CD14-positive monocyte (primary cell): ENCODE data around the gene FASTK. TPM values are rescaled to one million over a fixed set of nuclear protein-coding genes. Genes with fewer than 3 reads are reported as not detected.

Experiments
- DNase-seq, 3 donors: peaks; one replicate each; pipeline ENCODE4 v3.0.0-alpha.2; 2011 to 2022
- H2AFZ ChIP-seq: 2 replicates; pipeline ENCODE4 v1.6.0; 2012; ENCODE audit warnings: mild to moderate bottlenecking, low read depth, low read length, inconsistent platforms; ENCODE audit not compliant: insufficient read depth, poor library complexity, severe bottlenecking
- H3K27ac ChIP-seq, 2 donors: 1 replicate in 1 of 2; 2 replicates in 1 of 2; pipeline ENCODE4 v1.5.1; 2012 to 2013; ENCODE audit warnings: low read length in 2 of 2, control low read depth in 1 of 2, inconsistent platforms in 1 of 2, low read depth in 1 of 2, mild to moderate bottlenecking in 1 of 2
- H3K27me3 ChIP-seq, 2 donors: one replicate each; pipeline versions ENCODE4 v1.6.0 to v1.6.1; 2011 to 2013; ENCODE audit warnings: low read length in 2 of 2; ENCODE audit not compliant: control insufficient read depth in 2 of 2, insufficient read depth in 2 of 2
- H3K36me3 ChIP-seq, 2 donors: replicated peaks in 1 of 2; 1 replicate in 1 of 2; 2 replicates in 1 of 2; pipeline versions ENCODE4 v1.5.1 to v1.6.1; 2012 to 2013; ENCODE audit warnings: low read length in 2 of 2, control low read depth in 1 of 2, inconsistent platforms in 1 of 2, mild to moderate bottlenecking in 1 of 2; ENCODE audit not compliant: insufficient read depth in 2 of 2, control insufficient read depth in 1 of 2
- H3K4me1 ChIP-seq, 2 donors: 1 replicate in 1 of 2; 2 replicates in 1 of 2; pipeline versions ENCODE4 v1.5.1 to v1.6.1; 2012 to 2013; ENCODE audit warnings: low read length in 2 of 2, control low read depth in 1 of 2, inconsistent platforms in 1 of 2, mild to moderate bottlenecking in 1 of 2, moderate library complexity in 1 of 2; ENCODE audit not compliant: insufficient read depth in 2 of 2, control insufficient read depth in 1 of 2
- H3K4me2 ChIP-seq: replicated peaks from 2 replicates; pipeline ENCODE3; 2012; ENCODE audit warnings: low read length, moderate library complexity, mild to moderate bottlenecking; ENCODE audit not compliant: poor library complexity, severe bottlenecking; ENCODE audit errors: extremely low read depth
- H3K4me3 ChIP-seq, 3 experiments: fragments of 200-600 bp in 1 of 3; sonication (generic) in 1 of 3; replicated peaks in 1 of 3; 1 replicate in 2 of 3; 2 replicates in 1 of 3; pipeline ENCODE4 v1.5.1; 2011 to 2013; ENCODE audit warnings: low read length in 3 of 3, mild to moderate bottlenecking in 3 of 3, control low read depth in 2 of 3, low read depth in 2 of 3, inconsistent platforms in 1 of 3, moderate library complexity in 1 of 3
- H3K79me2 ChIP-seq: 2 replicates; pipeline ENCODE4 v1.6.0; 2012; ENCODE audit warnings: mild to moderate bottlenecking, control low read depth, inconsistent platforms, low read length, moderate library complexity; ENCODE audit not compliant: insufficient read depth
- H3K9ac ChIP-seq: 2 replicates; pipeline ENCODE4 v1.6.0; 2017; ENCODE audit warnings: low read length, mild to moderate bottlenecking; ENCODE audit not compliant: insufficient read depth, poor library complexity, severe bottlenecking
- H3K9me3 ChIP-seq, 2 donors: replicated peaks in 1 of 2; 1 replicate in 1 of 2; 2 replicates in 1 of 2; pipeline versions ENCODE4 v1.5.1 to v1.6.1; 2012 to 2013; ENCODE audit warnings: low read length in 2 of 2, control low read depth in 1 of 2; ENCODE audit not compliant: control insufficient read depth in 1 of 2, insufficient read depth in 1 of 2
- H4K20me1 ChIP-seq: 2 replicates; pipeline ENCODE4 v1.6.0; 2012; ENCODE audit warnings: mild to moderate bottlenecking, low read length, control low read depth, moderate library complexity; ENCODE audit not compliant: insufficient read depth
- H3K27ac Mint-ChIP-seq, 7 donors: one replicate each; pipeline ENCODE4 v1.8.0; 2020; ENCODE audit warnings: mild to moderate bottlenecking in 7 of 7, mixed read lengths in 7 of 7, moderate library complexity in 6 of 7, inconsistent platforms in 2 of 7
- H3K27me3 Mint-ChIP-seq, 3 donors: one replicate each; pipeline ENCODE4 v1.8.0; 2021 to 2022; ENCODE audit warnings: low read depth in 3 of 3, mild to moderate bottlenecking in 3 of 3, mixed read lengths in 3 of 3, moderate library complexity in 3 of 3, inconsistent platforms in 1 of 3
- H3K36me3 Mint-ChIP-seq, 2 donors: one replicate each; pipeline ENCODE4 v1.8.0; 2020; ENCODE audit warnings: mixed read lengths in 2 of 2, inconsistent platforms in 1 of 2, mild to moderate bottlenecking in 1 of 2
- H3K4me1 Mint-ChIP-seq: one replicate; pipeline ENCODE4 v1.8.0; 2020; ENCODE audit warnings: mild to moderate bottlenecking, mixed read lengths
- H3K4me3 Mint-ChIP-seq, 2 donors: one replicate each; pipeline ENCODE4 v1.8.0; 2020; ENCODE audit warnings: mild to moderate bottlenecking in 2 of 2, mixed read lengths in 2 of 2, moderate library complexity in 1 of 2
- H3K9me3 Mint-ChIP-seq, 7 donors: one replicate each; pipeline ENCODE4 v1.8.0; 2020 to 2022; ENCODE audit warnings: mixed read lengths in 7 of 7, mild to moderate bottlenecking in 6 of 7, moderate library complexity in 6 of 7, inconsistent platforms in 2 of 7
- CTCF ChIP-seq: fragments of 200-600 bp; IDR thresholded peaks from one replicate; pipeline ENCODE4 v1.8.0; 2022; ENCODE audit warnings: antibody characterized with exemption, mild to moderate bottlenecking
- WGBS: methylation state at CpG from one replicate; pipeline ENCODE4 v1.1.5; 2013; ENCODE audit warnings: missing lambda C conversion rate; ENCODE audit not compliant: insufficient coverage; 5-methylcytosine and 5-hydroxymethylcytosine counted together
- intact Hi-C, 2 donors: fragments of 100-400 bp; cut with micrococcal nuclease; formaldehyde crosslinking; loops; one replicate each; pipeline versions ENCODE4 v1.15.0 to v1.15.1; 2023
- polyA plus RNA-seq, 3 donors: library from polyadenylated mRNA; depleted of rRNA in 1 of 3; unstranded in 2 of 3; stranded (reverse) in 1 of 3; fragments of 300-500 nt in 2 of 3; fragments of >200 nt in 1 of 3; fragmentation: Illumina TruSeq in 2 of 3; gene quantifications; 1 replicate in 2 of 3; 2 replicates in 1 of 3; pipeline ENCODE4 v1.2.3, GENCODE V29; 2012 to 2021

Gene FASTK
- polyA plus RNA-seq, 3 donors = 34.7 to 110 (median 38.6) TPM

DNA sequence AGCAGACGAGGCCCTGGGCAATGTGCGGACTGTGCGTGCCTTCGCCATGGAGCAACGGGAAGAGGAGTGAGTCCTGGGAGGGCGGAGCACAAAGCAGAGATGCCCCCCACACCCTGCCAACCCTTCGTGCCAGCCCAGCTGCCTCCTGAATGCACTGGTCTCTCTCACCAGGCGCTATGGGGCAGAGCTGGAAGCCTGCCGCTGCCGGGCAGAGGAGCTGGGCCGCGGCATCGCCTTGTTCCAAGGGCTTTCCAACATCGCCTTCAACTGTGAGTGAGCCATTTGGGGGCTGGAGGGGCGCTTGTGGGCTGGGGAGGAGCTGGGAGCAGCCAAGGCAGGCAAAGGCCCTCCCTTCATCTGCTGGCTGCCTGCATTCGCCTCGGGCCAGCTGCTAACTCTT is 44.7 kb downstream of the FASTK start:
- Histone ChIP-seq H3K9ac (no peak overlapping the region), H3K9me3 (no peaks in the 10 kb centered on the region), H4K20me1 (no peaks in the 10 kb centered on the region), H3K79me2 (no peaks in the 10 kb centered on the region), H2AFZ (no peak overlapping the region), H3K27me3 (no peaks in the 10 kb centered on the region), H3K4me1 (peaks cover 10 to 15% of the 10 kb centered on the region in 2 donors), H3K4me3 (no peak overlapping the region), H3K4me2 (no peak overlapping the region), H3K27ac (no peak overlapping the region), H3K36me3 (peaks cover 31 to 34% of the 10 kb centered on the region in 2 donors)
- DNase-seq = no peak
- peaks cover 0 to 3% (median 0%) of the 10 kb centered on the region in 3 donors for H3K27me3 Mint-ChIP-seq
- H3K27ac Mint-ChIP-seq = no peak overlapping the region
- peaks cover 20% of the 10 kb centered on the region for H3K4me1 Mint-ChIP-seq
- H3K9me3 Mint-ChIP-seq = no peaks in the 10 kb centered on the region
- H3K36me3 Mint-ChIP-seq = peaks cover 34 to 39% of the 10 kb centered on the region in 2 donors
- intact Hi-C loops = loop anchor here in 1 of 2 donors (10.0 kb wide), 1 partner anchor 59 kb away; no protein-coding TSS in a partner anchor
- no peak for TF ChIP-seq CTCF
- no peak overlapping the region for H3K4me3 Mint-ChIP-seq
- 97% methylated on average over 17 of the region's 17 CpGs for WGBS

DNA sequence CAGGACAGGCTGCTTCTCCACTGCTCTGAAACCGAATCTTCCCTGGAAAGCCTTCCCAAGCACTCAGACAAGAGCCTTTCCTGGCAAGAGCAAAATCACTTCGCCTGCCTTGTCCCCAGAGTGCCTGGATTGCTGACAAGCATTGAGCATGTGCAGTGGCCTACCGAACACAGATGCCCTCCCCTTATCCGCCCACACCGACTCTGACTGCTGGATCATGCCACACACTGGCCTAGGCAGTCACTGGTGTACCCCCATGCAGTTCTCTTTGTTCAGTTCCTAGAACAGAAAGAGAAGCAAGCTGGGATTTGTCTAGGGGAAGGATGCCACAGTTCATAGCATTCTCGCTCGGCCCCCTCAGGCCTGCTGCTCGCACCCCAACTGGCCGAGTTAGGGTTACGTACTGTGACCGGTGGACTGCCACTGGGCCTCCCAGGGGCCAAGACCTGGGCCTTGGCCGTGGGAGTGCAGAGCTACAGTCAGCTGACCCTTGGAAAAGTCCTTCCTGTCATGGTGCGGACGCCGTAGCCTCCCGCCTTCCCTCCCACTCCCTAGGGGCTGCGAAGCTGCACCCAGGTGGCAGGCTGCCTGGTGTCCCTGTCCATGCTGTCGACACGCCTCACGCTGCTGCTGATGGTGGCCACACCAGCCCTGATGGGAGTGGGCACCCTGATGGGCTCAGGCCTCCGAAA is 45.4 kb downstream of the FASTK start:
- intact Hi-C loops = loop anchor here in 1 of 2 donors (10.0 kb wide), 1 partner anchor 60 kb away; no protein-coding TSS in a partner anchor
- H3K36me3 ChIP-seq = peaks cover 31 to 34% of the 10 kb centered on the region in 2 donors
- H3K36me3 Mint-ChIP-seq = peaks cover 34 to 39% of the 10 kb centered on the region in 2 donors
- peaks cover 10 to 15% of the 10 kb centered on the region in 2 donors for H3K4me1 ChIP-seq
- no peak overlapping the region for H3K9ac ChIP-seq
- H3K4me1 Mint-ChIP-seq = peaks cover 20% of the 10 kb centered on the region
- no peak overlapping the region for H3K4me3 ChIP-seq
- H3K9me3 Mint-ChIP-seq = no peaks in the 10 kb centered on the region
- no peak overlapping the region for H3K27ac ChIP-seq
- no peaks in the 10 kb centered on the region for H3K27me3 ChIP-seq
- H3K4me2 ChIP-seq = no peak overlapping the region
- no peaks in the 10 kb centered on the region for H3K9me3 ChIP-seq
- H3K79me2 ChIP-seq = no peaks in the 10 kb centered on the region
- H3K27ac Mint-ChIP-seq = peak overlapping the region in 1 of 7 donors; percentile 70
- 93% methylated on average over 21 of the region's 21 CpGs for WGBS
- DNase-seq = no peak
- H4K20me1 ChIP-seq = no peaks in the 10 kb centered on the region
- no peak for TF ChIP-seq CTCF
- H3K27me3 Mint-ChIP-seq = peaks cover 0 to 3% (median 0%) of the 10 kb centered on the region in 3 donors
- no peak overlapping the region for H3K4me3 Mint-ChIP-seq
- no peak overlapping the region for H2AFZ ChIP-seq
